PC-9 (cell line): ENCODE measurements around the gene RBMS3.

Experiments
- EZH2 ChIP-seq: fragments of 200-600 bp; sonication (generic); IDR thresholded peaks from 2 replicates; pipeline ENCODE4 v1.8.0; 2017; ENCODE audit warnings: antibody characterized with exemption, low read depth
- TF ChIP-seq, protein P1 (sequence below): fragments of 200-600 bp; sonication (generic); conservative IDR thresholded peaks from 2 replicates; pipeline ENCODE4 v1.6.1; 2017; ENCODE audit warnings: mixed run types, antibody characterized with exemption, mild to moderate bottlenecking, moderate library complexity

DNA sequence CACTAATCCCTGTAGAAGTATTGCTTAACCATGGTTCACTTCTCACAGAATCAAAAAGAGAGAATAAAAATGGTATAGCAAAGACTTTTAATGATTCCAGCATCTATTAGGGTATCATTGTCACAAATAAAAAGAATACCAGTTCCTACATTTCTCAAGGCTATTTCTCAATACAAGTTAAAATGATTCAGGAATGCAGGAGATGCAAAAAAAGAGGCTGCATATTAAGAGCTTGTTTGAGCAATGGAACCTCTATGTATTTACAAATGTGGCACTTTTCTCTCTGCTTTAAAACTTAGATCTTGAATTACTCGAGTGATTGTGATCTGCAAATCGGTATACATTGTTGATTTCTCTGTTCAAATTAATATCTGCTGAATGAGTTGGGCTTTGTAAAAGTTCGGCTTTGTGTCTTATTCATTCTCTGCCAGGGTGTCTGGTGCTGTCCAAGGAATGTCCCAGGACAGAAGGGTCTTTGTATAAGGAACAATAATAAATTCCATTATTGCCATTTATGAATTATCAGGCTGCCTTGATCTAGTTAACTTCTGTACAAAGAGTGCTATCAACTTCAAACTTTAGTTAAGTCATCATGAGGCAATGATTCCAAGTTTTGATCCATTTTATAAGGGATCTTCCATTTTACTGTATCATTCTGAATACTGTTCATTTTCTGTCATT lies 364.2 kb downstream of the RBMS3 start:
- TF ChIP-seq, protein P1, sequence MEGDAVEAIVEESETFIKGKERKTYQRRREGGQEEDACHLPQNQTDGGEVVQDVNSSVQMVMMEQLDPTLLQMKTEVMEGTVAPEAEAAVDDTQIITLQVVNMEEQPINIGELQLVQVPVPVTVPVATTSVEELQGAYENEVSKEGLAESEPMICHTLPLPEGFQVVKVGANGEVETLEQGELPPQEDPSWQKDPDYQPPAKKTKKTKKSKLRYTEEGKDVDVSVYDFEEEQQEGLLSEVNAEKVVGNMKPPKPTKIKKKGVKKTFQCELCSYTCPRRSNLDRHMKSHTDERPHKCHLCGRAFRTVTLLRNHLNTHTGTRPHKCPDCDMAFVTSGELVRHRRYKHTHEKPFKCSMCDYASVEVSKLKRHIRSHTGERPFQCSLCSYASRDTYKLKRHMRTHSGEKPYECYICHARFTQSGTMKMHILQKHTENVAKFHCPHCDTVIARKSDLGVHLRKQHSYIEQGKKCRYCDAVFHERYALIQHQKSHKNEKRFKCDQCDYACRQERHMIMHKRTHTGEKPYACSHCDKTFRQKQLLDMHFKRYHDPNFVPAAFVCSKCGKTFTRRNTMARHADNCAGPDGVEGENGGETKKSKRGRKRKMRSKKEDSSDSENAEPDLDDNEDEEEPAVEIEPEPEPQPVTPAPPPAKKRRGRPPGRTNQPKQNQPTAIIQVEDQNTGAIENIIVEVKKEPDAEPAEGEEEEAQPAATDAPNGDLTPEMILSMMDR, result no peak
- no peak for TF ChIP-seq EZH2
